HepG2 (cell line): ENCODE measurements around the gene PITRM1. TPM values are rescaled to one million over a fixed set of nuclear protein-coding genes. Genes with fewer than 3 reads are reported as not detected.

Experiments used
- AKAP8 ChIP-seq: sonication (generic); formaldehyde crosslinking; IDR thresholded peaks from 2 replicates; pipeline ENCODE4 v1.5.1; 2020; ENCODE audit warnings: mild to moderate bottlenecking, missing genetic modification reagents
- CCAR2 ChIP-seq: fragments of 200-400 bp; formaldehyde crosslinking; optimal IDR thresholded peaks from 2 replicates; pipeline ENCODE3; 2018; ENCODE audit warnings: low read depth, mild to moderate bottlenecking, low read length, moderate library complexity
- CENPT ChIP-seq: sonication (generic); formaldehyde crosslinking; IDR thresholded peaks from 2 replicates; pipeline ENCODE4 v1.8.0; 2022; ENCODE audit warnings: low read depth, mild to moderate bottlenecking, moderate library complexity, missing genetic modification reagents
- HIVEP1 ChIP-seq: sonication (generic); formaldehyde crosslinking; IDR thresholded peaks from 2 replicates; pipeline ENCODE4 v1.4.0; 2020; ENCODE audit warnings: mild to moderate bottlenecking, missing genetic modification reagents
- RAD21 ChIP-seq: fragments of 450-650 bp; formaldehyde crosslinking; IDR thresholded peaks from 2 replicates; pipeline ENCODE4 v1.5.0; 2020; ENCODE audit warnings: mild to moderate bottlenecking
- RBM22 ChIP-seq: fragments of 200-400 bp; formaldehyde crosslinking; optimal IDR thresholded peaks from 2 replicates; pipeline ENCODE3; 2017; ENCODE audit warnings: mild to moderate bottlenecking, low read length, moderate library complexity
- REXO4 ChIP-seq: sonication (generic); formaldehyde crosslinking; IDR thresholded peaks from 2 replicates; pipeline ENCODE4 v1.8.0; 2022; ENCODE audit warnings: missing genetic modification reagents, mild to moderate bottlenecking, borderline replicate concordance
- SMAD1 ChIP-seq: sonication (generic); formaldehyde crosslinking; IDR thresholded peaks from 2 replicates; pipeline ENCODE4 v1.4.0; 2020; ENCODE audit warnings: missing genetic modification reagents, low read depth, mild to moderate bottlenecking, borderline replicate concordance
- SMYD3 ChIP-seq: sonication (generic); formaldehyde crosslinking; IDR thresholded peaks from 2 replicates; pipeline ENCODE4 v1.8.1; 2023; ENCODE audit warnings: mild to moderate bottlenecking, missing genetic modification reagents
- SP4 ChIP-seq: sonication (generic); formaldehyde crosslinking; IDR thresholded peaks from 2 replicates; pipeline ENCODE4 v1.8.1; 2023; ENCODE audit warnings: mild to moderate bottlenecking, missing genetic modification reagents
- TEAD2 ChIP-seq: sonication (generic); formaldehyde crosslinking; IDR thresholded peaks from 2 replicates; pipeline ENCODE4 v1.9.0; 2021; ENCODE audit warnings: missing genetic modification reagents
- TEAD3 ChIP-seq: optimal IDR thresholded peaks from 2 replicates; pipeline ENCODE3; 2016; ENCODE audit warnings: borderline replicate concordance
- TERF1 ChIP-seq: sonication (generic); formaldehyde crosslinking; IDR thresholded peaks from 2 replicates; pipeline ENCODE4 v1.8.0; 2022; ENCODE audit warnings: mild to moderate bottlenecking, missing genetic modification reagents, moderate library complexity
- THAP7 ChIP-seq: sonication (generic); formaldehyde crosslinking; IDR thresholded peaks from 2 replicates; pipeline ENCODE4 v1.8.1; 2023; ENCODE audit warnings: mild to moderate bottlenecking, missing genetic modification reagents
- ZFP62 ChIP-seq: sonication (generic); formaldehyde crosslinking; IDR thresholded peaks from 2 replicates; pipeline ENCODE4 v1.4.0; 2020; ENCODE audit warnings: missing genetic modification reagents
- ZNF34 ChIP-seq: sonication (generic); formaldehyde crosslinking; IDR thresholded peaks from 2 replicates; pipeline ENCODE4 v1.4.0; 2020; ENCODE audit warnings: mild to moderate bottlenecking, missing genetic modification reagents, borderline replicate concordance
- ZNF343 ChIP-seq: sonication (generic); formaldehyde crosslinking; IDR thresholded peaks from 2 replicates; pipeline ENCODE4 v1.4.0; 2020; ENCODE audit warnings: mild to moderate bottlenecking, missing genetic modification reagents
- ZNF652 ChIP-seq: IDR thresholded peaks from 2 replicates; pipeline ENCODE4 v1.6.1; 2016; ENCODE audit warnings: low read depth, borderline replicate concordance
- ZNF777 ChIP-seq: sonication (generic); formaldehyde crosslinking; IDR thresholded peaks from 2 replicates; pipeline ENCODE4 v1.4.0; 2020; ENCODE audit warnings: missing genetic modification reagents
- polyA plus RNA-seq, 8 experiments: library from polyadenylated mRNA; depleted of rRNA in 3 of 8; stranded (reverse) in 7 of 8; unstranded in 1 of 8; fragments of >200 nt; fragmentation: Illumina TruSeq in 4 of 8; extraction: Trizol in 4 of 8; gene quantifications; 2 replicates each; pipeline versions ENCODE4 v1.2.1 to v1.2.3, GENCODE V29; 2011 to 2016; ENCODE audit warnings: low read depth in 4 of 8, missing spikeins in 1 of 8, mixed read lengths in 1 of 8; ENCODE audit not compliant: insufficient read depth in 1 of 8
- total RNA-seq, 5 experiments: library from RNA; depleted of rRNA; stranded (reverse); fragments of >200 nt; fragmentation: Illumina TruSeq; extraction: Trizol; gene quantifications; 2 replicates each; pipeline ENCODE4 v1.2.3, GENCODE V29; 2016; ENCODE audit warnings: low read depth in 1 of 5
- TF ChIP-seq, protein P1 (sequence below): sonication (generic); formaldehyde crosslinking; IDR thresholded peaks from 2 replicates; pipeline ENCODE4 v1.4.0; 2020; ENCODE audit warnings: mild to moderate bottlenecking, missing genetic modification reagents
- TF ChIP-seq, protein P2 (sequence below): sonication (generic); formaldehyde crosslinking; IDR thresholded peaks from 2 replicates; pipeline ENCODE4 v1.9.0; 2022; ENCODE audit warnings: missing genetic modification reagents, mild to moderate bottlenecking, borderline replicate concordance
- TF ChIP-seq, protein P3 (sequence below): IDR thresholded peaks from 2 replicates; pipeline ENCODE4 v1.6.1; 2016; ENCODE audit warnings: control low read depth
- TF ChIP-seq, protein P4 (sequence below): fragments of 450-650 bp; IDR thresholded peaks from 2 replicates; pipeline ENCODE4 v1.6.1; 2016

The PITRM1 gene
- total and polyA plus RNA-seq, 2 of the 13 experiments (the other 11 are each of a cell fraction or from before 2014, with no cell fraction given) = 16.4 to 29.0 TPM

DNA sequence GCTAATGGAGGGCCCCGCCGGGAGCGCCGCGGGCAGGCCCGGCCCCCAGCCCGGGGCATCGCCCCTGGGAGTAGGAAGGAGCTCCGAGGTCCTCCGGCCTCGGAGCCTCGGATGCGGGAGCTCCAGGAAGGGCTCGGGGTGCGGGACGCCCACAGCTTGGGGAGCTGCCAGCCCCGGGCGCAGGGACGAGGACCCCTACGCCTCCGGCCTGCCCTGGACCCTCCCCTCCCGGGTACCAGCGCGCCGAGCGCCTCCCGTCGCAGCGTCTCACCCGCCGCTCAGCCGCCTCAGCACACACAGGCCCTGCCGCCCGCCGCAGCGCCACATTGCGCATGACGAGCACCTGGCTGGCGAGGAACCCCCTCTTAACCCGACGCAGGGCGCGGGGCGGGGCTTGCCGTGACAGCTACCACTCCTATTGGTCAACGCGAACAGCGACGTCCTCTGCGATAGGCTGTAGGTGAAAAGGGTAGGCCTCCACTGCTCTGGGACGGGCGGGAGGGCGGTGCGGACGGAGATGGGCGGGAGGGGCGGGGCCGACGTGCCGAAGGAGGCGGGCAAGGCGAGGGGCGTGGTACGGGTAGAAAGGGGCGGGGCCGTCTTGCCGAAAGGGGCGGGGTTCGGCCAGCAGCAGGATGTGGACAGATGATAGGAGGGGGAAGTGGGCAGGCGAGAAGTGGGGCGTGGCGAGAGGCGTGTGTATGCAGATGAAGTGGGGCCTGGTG lies at the start of gene PITRM1 (continued):
- TF ChIP-seq REXO4 (no peak), SMYD3 (CRISPR knock-in tag) (no peak), ZNF34 (CRISPR knock-in tag) (no peak), CENPT (CRISPR knock-in tag) (0 out of 2 replicates have a peak, but pooled peaks have one; percentile 66), RAD21 (CRISPR knock-in tag) (0 out of 2 replicates have a peak, but pooled peaks have one; percentile 27), ZNF777 (CRISPR knock-in tag) (peak; percentile 58; the same call in 1 of the 2 replicates), TEAD3 (CRISPR knock-in tag) (no peak), SMAD1 (peak; percentile 57; the same call in 1 of the 2 replicates), CCAR2 (no peak), HIVEP1 (CRISPR knock-in tag) (no peak), TERF1 (CRISPR knock-in tag) (no peak), RBM22 (no peak), ZNF652 (CRISPR knock-in tag) (no peak), TEAD2 (CRISPR knock-in tag) (no peak), ZFP62 (no peak), THAP7 (0 out of 2 replicates have a peak, but pooled peaks have one; percentile 64), SP4 (CRISPR knock-in tag) (peak; percentile 70), ZNF343 (peak; percentile 76; the same call in 1 of the 2 replicates), AKAP8 (CRISPR knock-in tag) (0 out of 2 replicates have a peak, but pooled peaks have one; percentile 64)
- TF ChIP-seq, protein P1, sequence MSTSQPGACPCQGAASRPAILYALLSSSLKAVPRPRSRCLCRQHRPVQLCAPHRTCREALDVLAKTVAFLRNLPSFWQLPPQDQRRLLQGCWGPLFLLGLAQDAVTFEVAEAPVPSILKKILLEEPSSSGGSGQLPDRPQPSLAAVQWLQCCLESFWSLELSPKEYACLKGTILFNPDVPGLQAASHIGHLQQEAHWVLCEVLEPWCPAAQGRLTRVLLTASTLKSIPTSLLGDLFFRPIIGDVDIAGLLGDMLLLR = peak; percentile 81
- TF ChIP-seq, protein P2, sequence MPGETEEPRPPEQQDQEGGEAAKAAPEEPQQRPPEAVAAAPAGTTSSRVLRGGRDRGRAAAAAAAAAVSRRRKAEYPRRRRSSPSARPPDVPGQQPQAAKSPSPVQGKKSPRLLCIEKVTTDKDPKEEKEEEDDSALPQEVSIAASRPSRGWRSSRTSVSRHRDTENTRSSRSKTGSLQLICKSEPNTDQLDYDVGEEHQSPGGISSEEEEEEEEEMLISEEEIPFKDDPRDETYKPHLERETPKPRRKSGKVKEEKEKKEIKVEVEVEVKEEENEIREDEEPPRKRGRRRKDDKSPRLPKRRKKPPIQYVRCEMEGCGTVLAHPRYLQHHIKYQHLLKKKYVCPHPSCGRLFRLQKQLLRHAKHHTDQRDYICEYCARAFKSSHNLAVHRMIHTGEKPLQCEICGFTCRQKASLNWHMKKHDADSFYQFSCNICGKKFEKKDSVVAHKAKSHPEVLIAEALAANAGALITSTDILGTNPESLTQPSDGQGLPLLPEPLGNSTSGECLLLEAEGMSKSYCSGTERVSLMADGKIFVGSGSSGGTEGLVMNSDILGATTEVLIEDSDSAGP (CRISPR knock-in tag) = peak; percentile 63; the same call in 1 of the 2 replicates
- TF ChIP-seq, protein P3, sequence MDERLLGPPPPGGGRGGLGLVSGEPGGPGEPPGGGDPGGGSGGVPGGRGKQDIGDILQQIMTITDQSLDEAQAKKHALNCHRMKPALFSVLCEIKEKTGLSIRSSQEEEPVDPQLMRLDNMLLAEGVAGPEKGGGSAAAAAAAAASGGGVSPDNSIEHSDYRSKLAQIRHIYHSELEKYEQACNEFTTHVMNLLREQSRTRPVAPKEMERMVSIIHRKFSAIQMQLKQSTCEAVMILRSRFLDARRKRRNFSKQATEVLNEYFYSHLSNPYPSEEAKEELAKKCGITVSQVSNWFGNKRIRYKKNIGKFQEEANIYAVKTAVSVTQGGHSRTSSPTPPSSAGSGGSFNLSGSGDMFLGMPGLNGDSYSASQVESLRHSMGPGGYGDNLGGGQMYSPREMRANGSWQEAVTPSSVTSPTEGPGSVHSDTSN (CRISPR knock-in tag) = no peak
- TF ChIP-seq, protein P4, sequence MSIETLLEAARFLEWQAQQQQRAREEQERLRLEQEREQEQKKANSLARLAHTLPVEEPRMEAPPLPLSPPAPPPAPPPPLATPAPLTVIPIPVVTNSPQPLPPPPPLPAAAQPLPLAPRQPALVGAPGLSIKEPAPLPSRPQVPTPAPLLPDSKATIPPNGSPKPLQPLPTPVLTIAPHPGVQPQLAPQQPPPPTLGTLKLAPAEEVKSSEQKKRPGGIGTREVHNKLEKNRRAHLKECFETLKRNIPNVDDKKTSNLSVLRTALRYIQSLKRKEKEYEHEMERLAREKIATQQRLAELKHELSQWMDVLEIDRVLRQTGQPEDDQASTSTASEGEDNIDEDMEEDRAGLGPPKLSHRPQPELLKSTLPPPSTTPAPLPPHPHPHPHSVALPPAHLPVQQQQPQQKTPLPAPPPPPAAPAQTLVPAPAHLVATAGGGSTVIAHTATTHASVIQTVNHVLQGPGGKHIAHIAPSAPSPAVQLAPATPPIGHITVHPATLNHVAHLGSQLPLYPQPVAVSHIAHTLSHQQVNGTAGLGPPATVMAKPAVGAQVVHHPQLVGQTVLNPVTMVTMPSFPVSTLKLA = no peak; the same call in 1 of the 2 replicates
